H1 (cell line): ENCODE measurements around the gene RANGRF. TPM values are rescaled to one million over a fixed set of nuclear protein-coding genes. Genes with fewer than 3 reads are reported as not detected.

Source experiments
- CTCF ChIA-PET: fragments of 300-600 bp; sonication (Branson Sonifier 250); formaldehyde crosslinking; loops from one replicate; lab custom pipeline; 2021; ENCODE audit not compliant: partially characterized antibody; lab: Charles Lee
- POLR2A ChIA-PET: fragments of 300-600 bp; sonication (Branson Sonifier 250); formaldehyde crosslinking; loops from one replicate; lab custom pipeline; 2021; ENCODE audit warnings: inconsistent platforms; ENCODE audit not compliant: partially characterized antibody; lab: Charles Lee
- DNase-seq, 2 experiments: peaks; one replicate each; pipeline versions ENCODE4 v3.0.0 to v3.0.0-alpha.2; 2010 to 2022; ENCODE audit warnings: low spot score in 2 of 2, low read depth in 1 of 2, mixed read lengths in 1 of 2
- FAIRE-seq: peaks from 2 replicates; lab custom pipeline; 2011; peaks lifted over from hg19 to GRCh38; lab: Jason Lieb, UNC
- H2AFZ ChIP-seq: 2 replicates; pipeline ENCODE4 v1.8.1; 2012; ENCODE audit warnings: low read length, inconsistent platforms
- H2AK5ac ChIP-seq: 2 replicates; pipeline ENCODE4 v1.6.1; 2013; ENCODE audit warnings: low read depth, low read length
- H2BK120ac ChIP-seq: replicated peaks from 2 replicates; pipeline ENCODE3; 2013; ENCODE audit warnings: low read depth, low read length, inconsistent platforms
- H2BK12ac ChIP-seq: 2 replicates; pipeline ENCODE4 v1.6.1; 2013; ENCODE audit warnings: low read depth, low read length
- H2BK15ac ChIP-seq: 2 replicates; pipeline ENCODE4 v1.6.1; 2013; ENCODE audit warnings: low read length
- H2BK20ac ChIP-seq: 2 replicates; pipeline ENCODE4 v1.6.1; 2013; ENCODE audit warnings: low read length
- H2BK5ac ChIP-seq: 2 replicates; pipeline ENCODE4 v1.6.1; 2013; ENCODE audit warnings: low read depth, low read length
- H3K14ac ChIP-seq: 2 replicates; pipeline ENCODE4 v1.6.1; 2013; ENCODE audit warnings: inconsistent platforms; ENCODE audit not compliant: insufficient read length
- H3K18ac ChIP-seq: 2 replicates; pipeline ENCODE4 v1.6.1; 2013; ENCODE audit warnings: low read length; ENCODE audit errors: extremely low read depth
- H3K23ac ChIP-seq: 2 replicates; pipeline ENCODE4 v1.6.1; 2013; ENCODE audit warnings: inconsistent platforms; ENCODE audit not compliant: insufficient read length
- H3K23me2 ChIP-seq: 2 replicates; pipeline ENCODE4 v1.6.1; 2013; ENCODE audit warnings: low read depth, low read length
- H3K27ac ChIP-seq: 2 replicates; pipeline ENCODE4 v1.6.1; 2011; ENCODE audit warnings: low read depth, low read length, inconsistent platforms
- H3K27me3 ChIP-seq, 4 experiments: replicated peaks in 1 of 4; 1 replicate in 1 of 4; 2 replicates in 3 of 4; pipeline versions ENCODE4 v1.6.1 to v1.8.1; 2011 to 2013; ENCODE audit warnings: low read length in 3 of 4, mild to moderate bottlenecking in 3 of 4, inconsistent platforms in 2 of 4, mixed read lengths in 2 of 4, moderate library complexity in 1 of 4; ENCODE audit not compliant: control insufficient read depth in 3 of 4, insufficient read depth in 3 of 4; ENCODE audit errors: extremely low read depth in 1 of 4
- H3K36me3 ChIP-seq, 4 experiments: 2 replicates each; pipeline versions ENCODE4 v1.6.1 to v1.8.1; 2011 to 2013; ENCODE audit warnings: mild to moderate bottlenecking in 4 of 4, low read length in 3 of 4, moderate library complexity in 2 of 4, control low read depth in 1 of 4, inconsistent platforms in 1 of 4; ENCODE audit not compliant: insufficient read depth in 4 of 4, control insufficient read depth in 2 of 4
- H3K4ac ChIP-seq: replicated peaks from 2 replicates; pipeline ENCODE3; 2013; ENCODE audit warnings: low read length, low read depth, mixed read lengths, inconsistent platforms; ENCODE audit not compliant: insufficient read length
- H3K4me1 ChIP-seq, 4 experiments: replicated peaks in 1 of 4; 1 replicate in 1 of 4; 2 replicates in 3 of 4; pipeline versions ENCODE4 v1.6.1 to v1.8.1; 2011 to 2013; ENCODE audit warnings: low read length in 3 of 4, inconsistent platforms in 2 of 4, mixed read lengths in 1 of 4; ENCODE audit not compliant: insufficient read depth in 4 of 4, control insufficient read depth in 3 of 4
- H3K4me2 ChIP-seq, 2 experiments: 2 replicates each; pipeline versions ENCODE4 v1.6.1 to v1.8.1; 2011 to 2013; ENCODE audit warnings: low read depth in 2 of 2, low read length in 2 of 2, control low read depth in 1 of 2, inconsistent platforms in 1 of 2, mild to moderate bottlenecking in 1 of 2; ENCODE audit not compliant: insufficient read depth in 1 of 2
- H3K4me3 ChIP-seq, 4 experiments: fragments of 200-600, 300-600 bp in 1 of 4; sonication (generic), shearing (Covaris generic), sonication (Bioruptor Twin) in 1 of 4; 2 replicates each; pipeline versions ENCODE4 v1.5.1 to v1.8.1; 2011 to 2016; ENCODE audit warnings: low read length in 4 of 4, low read depth in 3 of 4, control low read depth in 2 of 4, inconsistent platforms in 2 of 4, mild to moderate bottlenecking in 2 of 4, mixed read lengths in 1 of 4, moderate library complexity in 1 of 4; ENCODE audit not compliant: insufficient read depth in 2 of 4; ENCODE audit errors: extremely low read depth in 1 of 4
- H3K56ac ChIP-seq: replicated peaks from 2 replicates; pipeline ENCODE3; 2013; ENCODE audit warnings: low read depth, mild to moderate bottlenecking, mixed read lengths, low read length, inconsistent platforms; ENCODE audit not compliant: insufficient read length
- H3K79me1 ChIP-seq: 2 replicates; pipeline ENCODE4 v1.6.1; 2013; ENCODE audit warnings: low read depth, low read length, control low read depth
- H3K79me2 ChIP-seq, 2 experiments: 2 replicates each; pipeline versions ENCODE4 v1.6.1 to v1.8.1; 2012 to 2013; ENCODE audit warnings: low read length in 2 of 2, mild to moderate bottlenecking in 2 of 2, inconsistent platforms in 1 of 2; ENCODE audit not compliant: insufficient read depth in 2 of 2, control insufficient read depth in 1 of 2
- H3K9ac ChIP-seq, 4 experiments: replicated peaks in 1 of 4; 1 replicate in 1 of 4; 2 replicates in 3 of 4; pipeline versions ENCODE4 v1.6.1 to v1.8.1; 2011 to 2013; ENCODE audit warnings: low read depth in 3 of 4, low read length in 3 of 4, control low read depth in 2 of 4, mild to moderate bottlenecking in 2 of 4, moderate library complexity in 2 of 4, inconsistent platforms in 1 of 4; ENCODE audit errors: extremely low read depth in 1 of 4
- H3K9me3 ChIP-seq, 2 experiments: 2 replicates each; pipeline versions ENCODE4 v1.6.1 to v1.8.1; 2012 to 2013; ENCODE audit warnings: mild to moderate bottlenecking in 2 of 2, moderate library complexity in 2 of 2, control low read depth in 1 of 2, inconsistent platforms in 1 of 2, low read depth in 1 of 2, low read length in 1 of 2, mixed read lengths in 1 of 2; ENCODE audit not compliant: insufficient read depth in 2 of 2
- H4K20me1 ChIP-seq, 2 experiments: replicated peaks in 1 of 2; 2 replicates each; pipeline versions ENCODE3 to v1.8.1; 2011 to 2013; ENCODE audit warnings: inconsistent platforms in 2 of 2, low read length in 2 of 2, mild to moderate bottlenecking in 1 of 2; ENCODE audit not compliant: insufficient read depth in 2 of 2, control insufficient read depth in 1 of 2
- H4K5ac ChIP-seq: 2 replicates; pipeline ENCODE4 v1.6.1; 2013; ENCODE audit warnings: low read length, low read depth, mixed read lengths, inconsistent platforms; ENCODE audit not compliant: insufficient read length
- H4K8ac ChIP-seq: 2 replicates; pipeline ENCODE4 v1.8.0; 2013; ENCODE audit warnings: mild to moderate bottlenecking, moderate library complexity, low read length, inconsistent platforms; ENCODE audit not compliant: insufficient read depth; ENCODE audit errors: extremely low read depth
- H4K91ac ChIP-seq: replicated peaks from 2 replicates; pipeline ENCODE3; 2013; ENCODE audit warnings: low read length, mixed read lengths, inconsistent platforms; ENCODE audit not compliant: insufficient read length
- BRCA1 ChIP-seq: IDR thresholded peaks from 2 replicates; pipeline ENCODE4 v1.6.1; 2012; ENCODE audit warnings: low read depth, low read length, improper control_type of control experiment
- POLR2AphosphoS5 ChIP-seq: IDR thresholded peaks from 2 replicates; pipeline ENCODE4 v1.6.1; 2011; ENCODE audit warnings: low read depth, low read length
- WGBS, 2 experiments: shearing (Covaris generic) in 1 of 2; methylation state at CpG; one replicate each; pipeline versions ENCODE4 v1.1.6 to v1.1.7; 2013 to 2015; ENCODE audit warnings: low lambda C conversion rate in 2 of 2, mixed read lengths in 2 of 2, inconsistent platforms in 1 of 2, low coverage in 1 of 2, missing lambda C conversion rate in 1 of 2; ENCODE audit not compliant: insufficient replicate concordance in 2 of 2, insufficient coverage in 1 of 2, insufficient read length in 1 of 2; ENCODE audit errors: extremely low coverage in 1 of 2, missing lambda C conversion rate in 1 of 2; 5-methylcytosine and 5-hydroxymethylcytosine counted together
- polyA plus RNA-seq, 7 experiments: library from polyadenylated mRNA; depleted of rRNA in 3 of 7; stranded (reverse) in 5 of 7; unstranded in 2 of 7; fragments of >200 nt in 5 of 7; fragments of 200-250 nt in 2 of 7; gene quantifications; 1 replicate in 5 of 7; 2 replicates in 1 of 7; 4 replicates in 1 of 7; pipeline versions ENCODE4 v1.2.1 to v1.2.3, GENCODE V29; 2011 to 2013; ENCODE audit warnings: missing spikeins in 2 of 7, mixed read lengths in 2 of 7
- total RNA-seq: library from RNA; stranded (reverse); fragmentation: NEBNext Ultra II Directional; extraction: Animal tissue kit (Norgen Biotek cat#: 25700); gene quantifications from 2 replicates; pipeline ENCODE4 v1.2.1, GENCODE V29; 2021

RANGRF gene
- total and polyA plus RNA-seq, 2 of the 8 experiments (the other 6 are each of a cell fraction or from before 2014, with no cell fraction given): 36.9 to 49.6 TPM

DNA sequence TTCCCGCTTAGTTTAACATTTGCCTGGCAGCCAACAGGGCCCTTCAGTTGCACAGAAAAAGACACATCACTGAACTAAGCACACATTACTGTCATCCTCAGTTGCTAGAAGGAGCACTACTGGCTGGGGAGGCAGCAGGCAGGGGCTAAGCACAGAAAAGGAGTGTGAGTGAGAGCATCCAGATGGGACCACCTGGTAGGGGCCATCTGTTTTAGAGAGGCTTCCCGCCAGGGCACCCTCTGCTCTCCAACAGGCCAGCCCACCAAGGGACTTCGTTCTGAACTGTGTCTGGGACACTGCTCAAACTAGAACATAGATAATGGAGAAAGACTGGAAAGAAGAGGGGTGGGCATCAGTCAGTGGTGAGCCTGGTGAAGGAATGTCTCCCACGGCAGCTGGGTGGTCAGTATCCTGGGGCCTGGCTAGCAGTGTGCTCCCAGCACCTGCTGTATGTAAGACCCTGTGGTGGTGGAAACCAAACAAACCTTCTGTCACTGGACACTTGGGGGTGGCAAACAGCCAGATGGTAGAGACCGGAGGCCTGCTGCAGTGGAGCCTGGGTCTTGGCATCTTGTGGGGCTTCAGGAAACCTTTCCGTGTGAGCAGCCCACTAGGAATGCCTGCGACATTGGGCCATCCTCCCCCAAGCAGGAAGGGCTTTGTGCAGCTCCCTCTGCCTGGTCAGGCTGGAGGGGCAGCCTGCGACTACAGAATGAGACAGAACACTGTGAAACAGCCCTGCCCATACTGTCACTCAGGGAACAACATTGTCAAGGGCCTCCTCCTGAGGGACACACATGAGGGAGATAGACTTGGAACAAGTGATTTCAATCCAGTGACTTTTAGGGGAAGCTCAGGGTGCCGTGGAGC is 12.8 kb upstream of the RANGRF start:
- H2BK20ac ChIP-seq: no peak overlapping the region
- no peak overlapping the region for H2AFZ ChIP-seq
- no peak overlapping the region for H3K4me3 ChIP-seq
- FAIRE-seq (no peak), DNase-seq (no peak)
- H3K36me3 ChIP-seq: peaks cover 0 to 6% (median 3%) of the 10 kb centered on the region in 4 experiments; a peak in 5 of 8 replicates
- no peak overlapping the region for H2BK12ac ChIP-seq
- no peak overlapping the region for H3K18ac ChIP-seq
- no peak overlapping the region for H3K23ac ChIP-seq
- TF ChIP-seq POLR2AphosphoS5: 0 out of 2 replicates have a peak, but pooled peaks have one; percentile 7
- no peak for TF ChIP-seq BRCA1
- H2BK5ac ChIP-seq: no peak overlapping the region
- H3K27ac ChIP-seq: no peak overlapping the region
- no peaks in the 10 kb centered on the region for H3K79me2 ChIP-seq
- ChIA-PET POLR2A (interaction anchor here (1.2 to 66.3 kb wide), 6 partner anchors 9 to 101 kb away, joined by 3 to 1521 read pairs (median 6); partner anchors contain the start of genes AURKB, CTC1, KRABD2 and PFAS), CTCF (interaction anchor here (0.8 to 1.2 kb wide), 5 partner anchors 9 to 50 kb away, joined by 3 to 4 read pairs (median 3); no protein-coding TSS in a partner anchor)
- no peaks in the 10 kb centered on the region; a peak in 1 of 7 replicates for H3K4me1 ChIP-seq
- H3K9me3 ChIP-seq: no peaks in the 10 kb centered on the region
- no peak overlapping the region for H4K91ac ChIP-seq
- no peak overlapping the region for H2BK120ac ChIP-seq
- WGBS, 2 experiments: 76% methylated on average over 8 of the region's 9 CpGs; no CpG with 5 or more reads in 1 of the 2 experiments
- H2BK15ac ChIP-seq: no peak overlapping the region
- no peak overlapping the region for H3K4ac ChIP-seq
- no peak overlapping the region for H3K56ac ChIP-seq
- H3K9ac ChIP-seq: no peak overlapping the region
- H3K4me2 ChIP-seq: no peak overlapping the region
- H3K14ac ChIP-seq: no peak overlapping the region
- peaks cover 0 to 4% of the 10 kb centered on the region in 2 experiments for H4K20me1 ChIP-seq
- H3K23me2 ChIP-seq: 0 out of 2 replicates have a peak, but pooled peaks cover 2% of the 10 kb centered on the region
- H3K27me3 ChIP-seq: no peaks in the 10 kb centered on the region
- H4K5ac ChIP-seq: no peak overlapping the region
- no peaks in the 10 kb centered on the region for H3K79me1 ChIP-seq
- no peak overlapping the region for H2AK5ac ChIP-seq
- no peak overlapping the region for H4K8ac ChIP-seq
